OCI-LY1 (cell line): ENCODE measurements around the gene RPL11.
"Not testable (repeated sequence)": the region's sequence is repeated elsewhere in the genome, so short reads cannot be mapped to it uniquely, and the experiment has no call there.

Experiments used
- EZH2 ChIP-seq: fragments of 200-600 bp; sonication (generic), shearing (Covaris generic); IDR thresholded peaks from 2 replicates; pipeline ENCODE4 v1.8.0; 2017; ENCODE audit warnings: borderline replicate concordance, mixed run types, mild to moderate bottlenecking, antibody characterized with exemption, low read length, moderate library complexity, mixed read lengths
- TF ChIP-seq, protein P1 (sequence below): fragments of 200-600 bp; sonication (generic), shearing (Covaris generic); IDR thresholded peaks from 2 replicates; pipeline ENCODE4 v1.5.1; 2017; ENCODE audit warnings: mild to moderate bottlenecking, antibody characterized with exemption, low read length, moderate library complexity, mixed read lengths

DNA sequence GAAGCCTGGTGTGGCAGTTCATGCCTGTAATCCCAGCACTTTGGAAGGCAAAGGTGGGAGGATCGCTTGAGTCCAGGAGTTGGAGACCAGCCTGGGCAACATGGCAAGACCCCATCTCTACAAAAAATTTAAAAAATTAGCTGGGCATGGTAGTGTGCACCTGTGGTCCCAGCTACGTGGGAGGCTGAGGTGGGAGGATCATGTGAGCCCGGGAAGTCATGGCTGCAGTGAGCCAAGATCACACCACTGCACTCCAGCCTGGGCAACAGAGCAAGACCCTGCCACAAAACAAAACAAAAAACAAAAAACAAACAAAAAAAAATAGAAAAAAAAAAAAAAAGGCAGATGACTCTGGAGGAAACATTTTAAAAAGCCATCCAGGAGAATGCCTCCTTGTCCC, 3.9 kb upstream of the RPL11 start:
- TF ChIP-seq, protein P1, sequence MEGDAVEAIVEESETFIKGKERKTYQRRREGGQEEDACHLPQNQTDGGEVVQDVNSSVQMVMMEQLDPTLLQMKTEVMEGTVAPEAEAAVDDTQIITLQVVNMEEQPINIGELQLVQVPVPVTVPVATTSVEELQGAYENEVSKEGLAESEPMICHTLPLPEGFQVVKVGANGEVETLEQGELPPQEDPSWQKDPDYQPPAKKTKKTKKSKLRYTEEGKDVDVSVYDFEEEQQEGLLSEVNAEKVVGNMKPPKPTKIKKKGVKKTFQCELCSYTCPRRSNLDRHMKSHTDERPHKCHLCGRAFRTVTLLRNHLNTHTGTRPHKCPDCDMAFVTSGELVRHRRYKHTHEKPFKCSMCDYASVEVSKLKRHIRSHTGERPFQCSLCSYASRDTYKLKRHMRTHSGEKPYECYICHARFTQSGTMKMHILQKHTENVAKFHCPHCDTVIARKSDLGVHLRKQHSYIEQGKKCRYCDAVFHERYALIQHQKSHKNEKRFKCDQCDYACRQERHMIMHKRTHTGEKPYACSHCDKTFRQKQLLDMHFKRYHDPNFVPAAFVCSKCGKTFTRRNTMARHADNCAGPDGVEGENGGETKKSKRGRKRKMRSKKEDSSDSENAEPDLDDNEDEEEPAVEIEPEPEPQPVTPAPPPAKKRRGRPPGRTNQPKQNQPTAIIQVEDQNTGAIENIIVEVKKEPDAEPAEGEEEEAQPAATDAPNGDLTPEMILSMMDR: not testable (repeated sequence)
- TF ChIP-seq EZH2: not testable (repeated sequence)
